HFFc6 (cell line): ENCODE measurements around the gene ZNF138. TPM values are rescaled to one million over a fixed set of nuclear protein-coding genes. Genes with fewer than 3 reads are reported as not detected.

Experiments used
- DNase-seq: peaks from one replicate; pipeline ENCODE4 v3.0.0-alpha.2; 2018
- H3K27ac Mint-ChIP-seq: 2 replicates; pipeline ENCODE4 v1.8.0; 2020; ENCODE audit warnings: mild to moderate bottlenecking, mixed read lengths
- H3K27me3 Mint-ChIP-seq: 2 replicates; pipeline ENCODE4 v1.8.0; 2021; ENCODE audit warnings: mild to moderate bottlenecking, moderate library complexity, mixed read lengths; ENCODE audit not compliant: insufficient read depth
- H3K36me3 Mint-ChIP-seq: 2 replicates; pipeline ENCODE4 v1.8.0; 2021; ENCODE audit warnings: low read depth, mixed read lengths
- H3K4me1 Mint-ChIP-seq: 2 replicates; pipeline ENCODE4 v1.8.0; 2020; ENCODE audit warnings: low read depth, mixed read lengths
- H3K4me3 Mint-ChIP-seq: 2 replicates; pipeline ENCODE4 v1.8.0; 2020; ENCODE audit warnings: mild to moderate bottlenecking, moderate library complexity, mixed read lengths
- H3K9me3 Mint-ChIP-seq: 2 replicates; pipeline ENCODE4 v1.8.0; 2020; ENCODE audit warnings: mild to moderate bottlenecking, mixed read lengths
- long read RNA-seq: library from polyadenylated mRNA; unstranded; transcript quantifications from one replicate; pipeline ENCODE4 v2.0.0, GENCODE V29; 2019
- total RNA-seq, 6 experiments: library from RNA; stranded (reverse); fragmentation: NEBNext Ultra II Directional; extraction: Animal tissue kit (Norgen Biotek cat#: 25700); gene quantifications; 2 replicates in 1 of 6; 3 replicates in 5 of 6; pipeline ENCODE4 v1.2.3, GENCODE V29; 2021
- TF ChIP-seq, protein P1 (sequence below): fragments of 200-600 bp; sonication (generic); IDR thresholded peaks from 2 replicates; pipeline ENCODE4 v1.5.0; 2021; ENCODE audit warnings: antibody characterized with exemption, mild to moderate bottlenecking

The ZNF138 gene
- 1 to 10 TPM; 2.3 to 3.1 (median 2.6) TPM for total RNA-seq
- long read RNA-seq, partial matches to known transcripts, result 0 of 7 reads
- long read RNA-seq, other reads (novel, unspliced or antisense), result 3 of 7 reads

DNA sequence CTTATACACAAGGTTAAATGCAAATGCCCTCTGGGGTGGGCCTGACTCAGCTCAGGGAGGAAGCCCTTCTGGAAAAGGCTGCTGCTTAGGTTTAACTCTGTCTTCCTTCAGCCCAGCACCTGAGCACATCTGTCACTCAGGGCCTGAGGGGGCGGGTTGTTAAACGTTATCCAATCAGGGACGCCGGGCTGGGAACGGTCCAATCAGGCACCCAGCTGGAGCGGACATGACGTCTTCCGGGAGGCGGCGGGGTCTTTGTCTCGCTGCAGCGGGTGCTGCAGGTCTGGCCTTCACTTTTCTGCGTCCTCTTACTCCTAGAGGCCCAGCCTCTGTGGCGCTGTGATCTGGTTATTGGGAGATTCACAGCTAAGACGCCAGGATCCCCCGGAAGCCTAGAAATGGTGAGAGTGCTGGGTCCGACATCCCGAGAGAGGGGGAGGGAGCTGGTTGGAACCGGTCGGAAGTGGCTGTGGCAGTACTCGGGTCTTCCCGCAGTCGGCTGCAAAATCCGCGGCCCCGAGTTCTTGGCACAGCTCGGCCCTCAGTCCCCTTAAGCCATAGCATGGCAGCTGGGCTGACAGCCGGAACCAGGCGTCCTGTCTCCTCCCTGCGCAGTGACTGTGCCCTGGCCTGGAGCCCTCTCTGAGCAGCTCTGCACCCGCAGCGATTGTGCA lies at the start of gene ZNF138:
TSS of gene ZNF138 (plus strand) at position 258 of the 674 bp plus-strand sequence. CDS start at position 399, 141 bp downstream.
- peak within 1 kb of the TSS; percentile 100 for H3K27ac Mint-ChIP-seq
- H3K4me3 Mint-ChIP-seq, result peak within 1 kb of the TSS; percentile 99
- peaks cover 26% of the 10 kb centered on the region for H3K4me1 Mint-ChIP-seq
- DNase-seq, result peak; percentile 92
- H3K9me3 Mint-ChIP-seq, result no peaks in the 10 kb centered on the region
- H3K27me3 Mint-ChIP-seq, result peaks cover 5% of the 10 kb centered on the region; the same call in 1 of the 2 replicates
- TF ChIP-seq, protein P1, sequence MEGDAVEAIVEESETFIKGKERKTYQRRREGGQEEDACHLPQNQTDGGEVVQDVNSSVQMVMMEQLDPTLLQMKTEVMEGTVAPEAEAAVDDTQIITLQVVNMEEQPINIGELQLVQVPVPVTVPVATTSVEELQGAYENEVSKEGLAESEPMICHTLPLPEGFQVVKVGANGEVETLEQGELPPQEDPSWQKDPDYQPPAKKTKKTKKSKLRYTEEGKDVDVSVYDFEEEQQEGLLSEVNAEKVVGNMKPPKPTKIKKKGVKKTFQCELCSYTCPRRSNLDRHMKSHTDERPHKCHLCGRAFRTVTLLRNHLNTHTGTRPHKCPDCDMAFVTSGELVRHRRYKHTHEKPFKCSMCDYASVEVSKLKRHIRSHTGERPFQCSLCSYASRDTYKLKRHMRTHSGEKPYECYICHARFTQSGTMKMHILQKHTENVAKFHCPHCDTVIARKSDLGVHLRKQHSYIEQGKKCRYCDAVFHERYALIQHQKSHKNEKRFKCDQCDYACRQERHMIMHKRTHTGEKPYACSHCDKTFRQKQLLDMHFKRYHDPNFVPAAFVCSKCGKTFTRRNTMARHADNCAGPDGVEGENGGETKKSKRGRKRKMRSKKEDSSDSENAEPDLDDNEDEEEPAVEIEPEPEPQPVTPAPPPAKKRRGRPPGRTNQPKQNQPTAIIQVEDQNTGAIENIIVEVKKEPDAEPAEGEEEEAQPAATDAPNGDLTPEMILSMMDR, result no peak
- peaks cover 5% of the 10 kb centered on the region for H3K36me3 Mint-ChIP-seq

DNA sequence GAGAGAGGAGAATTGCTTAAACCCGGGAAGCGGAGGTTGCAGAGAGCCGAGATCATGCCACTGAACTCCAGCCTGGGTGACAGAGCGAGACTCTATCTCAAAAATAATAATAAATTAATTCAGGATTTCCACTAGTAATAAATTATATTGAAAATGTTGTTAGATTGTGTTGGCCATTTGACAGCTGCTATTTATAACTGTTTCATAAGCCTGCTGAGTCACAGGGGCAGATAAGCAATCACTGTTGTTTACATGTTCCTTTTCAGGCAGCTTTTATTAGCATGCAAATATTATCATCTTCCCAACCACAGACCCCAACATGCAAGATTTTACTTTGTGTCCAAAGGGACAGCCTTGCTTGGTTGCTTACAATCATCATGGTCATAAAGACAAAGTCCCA lies 49.5 kb upstream of the ZNF138 start:
- Mint-ChIP-seq H3K4me3 (no peak overlapping the region), H3K27me3 (no peaks in the 10 kb centered on the region), H3K9me3 (0 out of 2 replicates have a peak, but pooled peaks cover 2% of the 10 kb centered on the region), H3K27ac (no peak overlapping the region), H3K4me1 (no peaks in the 10 kb centered on the region), H3K36me3 (no peaks in the 10 kb centered on the region)
- no peak for DNase-seq
- TF ChIP-seq, protein P1, result no peak

DNA sequence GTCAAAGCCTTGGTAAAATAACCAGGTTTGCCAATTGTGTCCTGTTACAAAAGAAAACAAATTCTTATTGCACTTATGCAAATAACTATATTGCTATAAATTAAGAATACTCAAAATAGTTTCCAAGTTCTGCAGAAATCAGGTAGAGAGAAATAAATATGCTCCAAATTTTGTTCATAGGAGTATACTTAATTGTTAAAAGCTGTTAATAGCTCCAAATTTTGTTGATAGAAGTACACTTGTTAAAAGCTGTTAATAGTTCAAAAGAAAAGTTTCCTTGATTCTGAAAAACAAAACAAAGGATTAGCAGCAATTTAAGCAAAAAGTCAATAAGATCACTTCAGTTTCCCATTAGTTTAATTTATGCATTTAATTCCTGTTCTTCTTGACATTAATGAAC lies 46.4 kb upstream of the ZNF138 start:
- H3K27me3 Mint-ChIP-seq, result no peaks in the 10 kb centered on the region
- H3K4me3 Mint-ChIP-seq, result no peak overlapping the region
- no peak for DNase-seq
- TF ChIP-seq, protein P1, result no peak
- H3K27ac Mint-ChIP-seq, result no peak overlapping the region
- no peaks in the 10 kb centered on the region; the same call in 1 of the 2 replicates for H3K9me3 Mint-ChIP-seq
- no peaks in the 10 kb centered on the region for H3K4me1 Mint-ChIP-seq
- no peaks in the 10 kb centered on the region for H3K36me3 Mint-ChIP-seq

DNA sequence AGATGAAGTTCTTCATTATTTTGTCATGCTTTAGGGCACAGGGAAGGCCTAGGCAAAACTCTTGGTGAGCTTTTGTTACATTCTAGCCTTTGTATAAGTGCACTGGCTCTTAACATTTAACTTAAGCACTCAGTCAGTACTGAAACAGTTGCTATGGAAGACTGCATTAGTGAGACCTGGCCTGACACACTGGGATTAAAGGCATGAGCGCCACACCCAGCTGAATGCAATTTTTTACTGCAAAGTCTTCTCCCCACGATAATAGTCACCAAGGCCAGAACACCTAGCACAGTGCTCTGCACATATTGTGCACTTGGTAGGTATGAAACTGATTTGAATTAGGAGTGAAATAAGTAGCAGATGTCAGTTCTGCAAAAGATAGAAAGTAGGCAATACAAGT lies 41.2 kb upstream of the ZNF138 start:
- Mint-ChIP-seq H3K4me1 (no peaks in the 10 kb centered on the region), H3K27me3 (peaks cover 1% of the 10 kb centered on the region; the same call in 1 of the 2 replicates), H3K36me3 (no peaks in the 10 kb centered on the region), H3K4me3 (no peak overlapping the region), H3K27ac (no peak overlapping the region), H3K9me3 (no peaks in the 10 kb centered on the region; the same call in 1 of the 2 replicates)
- TF ChIP-seq, protein P1, result no peak
- DNase-seq, result no peak

DNA sequence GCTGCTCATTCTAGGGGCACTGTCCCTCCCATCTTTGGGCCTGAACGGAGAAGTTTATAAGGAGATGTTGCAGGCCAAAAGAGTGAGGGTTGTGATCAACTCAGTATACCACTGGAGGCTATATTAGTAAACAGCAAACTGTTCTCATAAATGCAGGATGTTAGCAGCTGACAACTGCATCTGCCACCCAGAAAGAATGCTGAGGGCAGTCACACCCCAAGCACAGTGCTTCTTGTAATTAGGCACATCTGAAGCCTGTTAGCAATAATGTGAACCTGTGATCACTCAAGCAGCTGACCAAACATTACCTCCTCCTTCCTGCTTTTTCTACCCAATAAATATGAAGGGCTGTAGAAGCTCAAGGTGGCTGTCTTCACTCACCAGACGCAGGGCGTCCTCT lies 38.4 kb upstream of the ZNF138 start:
- Mint-ChIP-seq H3K36me3 (no peaks in the 10 kb centered on the region), H3K4me1 (no peaks in the 10 kb centered on the region), H3K27me3 (peaks cover 1% of the 10 kb centered on the region; the same call in 1 of the 2 replicates), H3K27ac (no peak overlapping the region), H3K4me3 (no peak overlapping the region), H3K9me3 (no peaks in the 10 kb centered on the region; the same call in 1 of the 2 replicates)
- TF ChIP-seq, protein P1, result no peak
- no peak for DNase-seq
